PC-3 (cell line): Measurements from ENCODE around the gene TEX12. TPM values are rescaled to one million over a fixed set of nuclear protein-coding genes. Genes with fewer than 3 reads are reported as not detected.

ENCODE experiments used
- ATAC-seq: fragments of 200-7000 bp; cut with Tn5 transposase; 2 replicates; pipeline ENCODE4 v1.9.1; 2020; ENCODE audit warnings: mild to moderate bottlenecking, moderate library complexity
- Bru-seq: library from RNA; stranded (reverse); fragments of 400-500 nt; gene quantifications from one replicate; lab custom pipeline; 2021; lab: Mats Ljungman, UMichigan
- BruChase-seq, 2 experiments: library from RNA; stranded (reverse); fragments of 400-500 nt; gene quantifications; one replicate each; lab custom pipeline; 2021; lab: Mats Ljungman, UMichigan
- BruUV-seq: library from RNA; stranded (reverse); fragments of 400-500 nt; replicated peaks from 2 replicates; lab custom pipeline; 2021; lab: Mats Ljungman, UMichigan
- CTCF ChIA-PET: fragments of 300-600 bp; sonication (Branson Sonifier 250); formaldehyde crosslinking; loops from one replicate; lab custom pipeline; 2022; ENCODE audit warnings: antibody characterized with exemption; lab: Charles Lee
- POLR2A ChIA-PET: fragments of 300-600 bp; sonication (Branson Sonifier 250); formaldehyde crosslinking; loops from one replicate; lab custom pipeline; 2022; ENCODE audit warnings: antibody characterized with exemption; ENCODE audit not compliant: unreplicated experiment; lab: Charles Lee
- DNase-seq: peaks from one replicate; pipeline ENCODE4 v3.0.0-alpha.2; 2015
- H2AFZ ChIP-seq: fragments of 300-600 bp; sonication (generic); 2 replicates; pipeline ENCODE4 v1.6.0; 2016; ENCODE audit warnings: antibody characterized with exemption, low read length
- H3F3A ChIP-seq: fragments of 300-600 bp; sonication (generic); one replicate; pipeline ENCODE4 v1.6.0; 2017; ENCODE audit warnings: antibody characterized with exemption, low read length, control low read depth, mild to moderate bottlenecking; ENCODE audit not compliant: unreplicated experiment
- H3K27ac ChIP-seq: fragments of 300-600 bp; sonication (generic); 2 replicates; pipeline ENCODE4 v1.5.1; 2016; ENCODE audit warnings: mild to moderate bottlenecking, low read length
- H3K27me3 ChIP-seq: fragments of 300-600 bp; sonication (generic); 2 replicates; pipeline ENCODE4 v1.6.1; 2016; ENCODE audit warnings: low read length, mixed read lengths
- H3K36me3 ChIP-seq: fragments of 300-600 bp; sonication (generic); 2 replicates; pipeline ENCODE4 v1.6.1; 2016; ENCODE audit warnings: low read depth, mixed run types, low read length, mixed read lengths
- H3K4me1 ChIP-seq: fragments of 300-600 bp; sonication (generic); 2 replicates; pipeline ENCODE4 v1.5.1; 2016; ENCODE audit warnings: low read length; ENCODE audit not compliant: insufficient read depth
- H3K4me2 ChIP-seq: fragments of 300-600 bp; sonication (generic); 2 replicates; pipeline ENCODE4 v1.6.0; 2016; ENCODE audit warnings: low read length
- H3K4me3 ChIP-seq: fragments of 300-600 bp; sonication (generic); 2 replicates; pipeline ENCODE4 v1.5.1; 2016; ENCODE audit warnings: mild to moderate bottlenecking, low read length, mixed read lengths
- H3K79me2 ChIP-seq: fragments of 300-600 bp; sonication (generic); 2 replicates; pipeline ENCODE4 v1.6.1; 2017; ENCODE audit warnings: low read length, mixed read lengths
- H3K9ac ChIP-seq: fragments of 300-600 bp; sonication (generic); 2 replicates; pipeline ENCODE4 v1.6.0; 2016; ENCODE audit warnings: mild to moderate bottlenecking, low read length
- H3K9me2 ChIP-seq: fragments of 300-600 bp; sonication (generic); replicated peaks from 2 replicates; pipeline ENCODE4 v1.6.1; 2016; ENCODE audit warnings: mixed run types, low read length, mixed read lengths
- H3K9me3 ChIP-seq: fragments of 300-600 bp; sonication (generic); 2 replicates; pipeline ENCODE4 v1.6.1; 2016; ENCODE audit warnings: low read length, mixed read lengths
- H4K20me1 ChIP-seq: fragments of 300-600 bp; sonication (generic); 2 replicates; pipeline ENCODE4 v1.6.1; 2016; ENCODE audit warnings: low read length, mixed read lengths
- EZH2 ChIP-seq: fragments of 300-600 bp; sonication (generic); IDR thresholded peaks from one replicate; pipeline ENCODE4 v1.6.1; 2017; ENCODE audit warnings: antibody characterized with exemption, mild to moderate bottlenecking, low read length; ENCODE audit not compliant: unreplicated experiment
- EZH2phosphoT487 ChIP-seq: fragments of 300-600 bp; sonication (generic); IDR thresholded peaks from 2 replicates; pipeline ENCODE4 v1.6.1; 2018; ENCODE audit warnings: mild to moderate bottlenecking, antibody characterized with exemption, low read length, borderline replicate concordance
- intact Hi-C: fragments of 100-400 bp; cut with micrococcal nuclease; formaldehyde crosslinking; loops from 2 replicates; pipeline ENCODE4 v1.9.0; 2023
- long read RNA-seq: library from polyadenylated mRNA; unstranded; transcript quantifications from one replicate; pipeline ENCODE4 v2.0.0, GENCODE V29; 2021; ENCODE audit not compliant: unreplicated experiment
- total RNA-seq: library from RNA; depleted of rRNA; stranded (reverse); fragments of >200 nt; gene quantifications from 2 replicates; pipeline ENCODE4 v1.2.3, GENCODE V29; 2014; rRNA removed
- TF ChIP-seq, protein P1 (sequence below): fragments of 300-600 bp; sonication (generic); conservative IDR thresholded peaks from 2 replicates; pipeline ENCODE4 v1.5.1; 2017; ENCODE audit warnings: antibody characterized with exemption, low read depth, mild to moderate bottlenecking, low read length

TEX12 gene
- 0.69 TPM in 1 of 2 replicates, not detected in the other for total RNA-seq
- percentile 48 among the genes with signal in this experiment for Bru-seq, nascent RNA
- percentile 58 among the genes with signal in this experiment for BruChase-seq, experiment 1, labeled RNA remaining after a 6-hour chase
- percentile 69 among the genes with signal in this experiment for BruChase-seq, experiment 2, labeled RNA remaining after a 2-hour chase
- long read RNA-seq: 0 reads

- Histone ChIP-seq H3K9ac (no peak within 1 kb of the TSS), H3K4me2 (no peak within 1 kb of the TSS), H4K20me1 (no peaks in the 10 kb centered on the region), H3K4me3 (no peak within 1 kb of the TSS), H3K27ac (no peak within 1 kb of the TSS), H2AFZ (no peak within 1 kb of the TSS; the same call in 1 of the 2 replicates), H3K27me3 (no peaks in the 10 kb centered on the region), H3F3A (peaks cover 16% of the 10 kb centered on the region), H3K79me2 (peaks cover 11% of the 10 kb centered on the region), H3K9me2 (no peaks in the 10 kb centered on the region), H3K36me3 (no peaks in the 10 kb centered on the region), H3K4me1 (peaks cover 35% of the 10 kb centered on the region), H3K9me3 (no peaks in the 10 kb centered on the region)
- DNase-seq (no peak), ATAC-seq (no peak)
- intact Hi-C loops: no loop called here
- BruUV-seq: no TSS peak
- ChIA-PET POLR2A (no interaction called here), CTCF (no interaction called here)
- TF ChIP-seq EZH2 (no peak), EZH2phosphoT487 (no peak)
- TF ChIP-seq, protein P1, sequence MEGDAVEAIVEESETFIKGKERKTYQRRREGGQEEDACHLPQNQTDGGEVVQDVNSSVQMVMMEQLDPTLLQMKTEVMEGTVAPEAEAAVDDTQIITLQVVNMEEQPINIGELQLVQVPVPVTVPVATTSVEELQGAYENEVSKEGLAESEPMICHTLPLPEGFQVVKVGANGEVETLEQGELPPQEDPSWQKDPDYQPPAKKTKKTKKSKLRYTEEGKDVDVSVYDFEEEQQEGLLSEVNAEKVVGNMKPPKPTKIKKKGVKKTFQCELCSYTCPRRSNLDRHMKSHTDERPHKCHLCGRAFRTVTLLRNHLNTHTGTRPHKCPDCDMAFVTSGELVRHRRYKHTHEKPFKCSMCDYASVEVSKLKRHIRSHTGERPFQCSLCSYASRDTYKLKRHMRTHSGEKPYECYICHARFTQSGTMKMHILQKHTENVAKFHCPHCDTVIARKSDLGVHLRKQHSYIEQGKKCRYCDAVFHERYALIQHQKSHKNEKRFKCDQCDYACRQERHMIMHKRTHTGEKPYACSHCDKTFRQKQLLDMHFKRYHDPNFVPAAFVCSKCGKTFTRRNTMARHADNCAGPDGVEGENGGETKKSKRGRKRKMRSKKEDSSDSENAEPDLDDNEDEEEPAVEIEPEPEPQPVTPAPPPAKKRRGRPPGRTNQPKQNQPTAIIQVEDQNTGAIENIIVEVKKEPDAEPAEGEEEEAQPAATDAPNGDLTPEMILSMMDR: no peak
Observed at GRCh38 chr11:112167145-112167544, at the start of gene TEX12. Gene TEX12, plus strand, starts transcription at chr11:112167372. Its CDS starts 1,897 bp downstream, at chr11:112169269.

DNA sequence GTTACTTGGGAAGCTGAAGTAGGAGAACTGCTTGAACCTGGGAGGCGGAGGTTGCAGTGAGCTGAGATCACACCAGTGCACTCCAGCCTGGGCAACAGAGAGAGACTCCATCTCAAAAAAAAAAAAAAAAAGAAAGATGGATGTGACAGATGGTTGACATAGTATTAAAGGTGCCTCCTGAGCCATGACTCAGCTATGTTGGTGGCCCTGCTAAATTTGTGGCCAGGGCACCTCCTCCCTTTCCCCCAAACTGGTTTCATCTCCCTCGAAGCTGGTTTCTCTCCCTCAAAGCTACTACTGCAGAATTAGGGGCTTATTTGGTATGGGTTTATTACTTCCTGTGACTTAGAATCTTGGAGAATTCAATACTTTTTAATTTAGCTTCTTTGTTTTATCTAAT is 49.0 kb upstream of the TEX12 start:
- CTCF ChIA-PET: no interaction called here
- no peaks in the 10 kb centered on the region for H3K36me3 ChIP-seq
- ATAC-seq: no peak
- no peaks in the 10 kb centered on the region for H3K9me2 ChIP-seq
- peaks cover 41% of the 10 kb centered on the region for H3K4me1 ChIP-seq
- H3K9me3 ChIP-seq: 0 out of 2 replicates have a peak, but pooled peaks cover 3% of the 10 kb centered on the region
- no peak overlapping the region for H3K4me3 ChIP-seq
- POLR2A ChIA-PET: no interaction called here
- no peak overlapping the region for H3K27ac ChIP-seq
- no peaks in the 10 kb centered on the region for H4K20me1 ChIP-seq
- no peak overlapping the region for H3K9ac ChIP-seq
- TF ChIP-seq EZH2 (no peak), EZH2phosphoT487 (no peak)
- TF ChIP-seq, protein P1: no peak
- no peak overlapping the region for H2AFZ ChIP-seq
- DNase-seq: no peak
- no TSS peak for BruUV-seq
- H3F3A ChIP-seq: peaks cover 3% of the 10 kb centered on the region
- no peak overlapping the region for H3K4me2 ChIP-seq
- intact Hi-C loops: no loop called here
- no peaks in the 10 kb centered on the region for H3K27me3 ChIP-seq
- no peaks in the 10 kb centered on the region for H3K79me2 ChIP-seq
